Rectal smooth muscle tissue (tissue), 1 donor: ENCODE data around the gene TRAF7.
A peak's percentile ranks its signal among the peaks of the same experiment; 100 is the strongest.

Experiments used
- H3K27ac ChIP-seq: one replicate; pipeline ENCODE4 v1.7.0; 2013; ENCODE audit warnings: low read depth, low read length, inconsistent platforms
- H3K27me3 ChIP-seq: one replicate; pipeline ENCODE4 v1.7.0; 2013; ENCODE audit warnings: low read length; ENCODE audit not compliant: control insufficient read depth, insufficient read depth
- H3K36me3 ChIP-seq: one replicate; pipeline ENCODE4 v1.7.0; 2013; ENCODE audit warnings: low read length; ENCODE audit not compliant: control insufficient read depth, insufficient read depth
- H3K4me1 ChIP-seq: one replicate; pipeline ENCODE4 v1.7.0; 2013; ENCODE audit warnings: low read length; ENCODE audit not compliant: control insufficient read depth, insufficient read depth
- H3K4me3 ChIP-seq: one replicate; pipeline ENCODE4 v1.7.0; 2013; ENCODE audit warnings: low read length
- H3K9ac ChIP-seq: one replicate; pipeline ENCODE4 v1.7.0; 2013; ENCODE audit warnings: low read length

Gene TRAF7

GRCh38 chr16:2208772-2209171 lies 53.2 kb downstream of the TRAF7 start:
- no peak overlapping the region for H3K4me3 ChIP-seq
- H3K36me3 ChIP-seq: peaks cover 14% of the 10 kb centered on the region
- no peak overlapping the region for H3K27ac ChIP-seq
- no peak overlapping the region for H3K9ac ChIP-seq
- peaks cover 17% of the 10 kb centered on the region for H3K4me1 ChIP-seq
- no peaks in the 10 kb centered on the region for H3K27me3 ChIP-seq

GRCh38 chr16:2209258-2210008 lies 53.9 kb downstream of the TRAF7 start:
- H3K9ac ChIP-seq: no peak overlapping the region
- peaks cover 14% of the 10 kb centered on the region for H3K36me3 ChIP-seq
- H3K27me3 ChIP-seq: no peaks in the 10 kb centered on the region
- no peak overlapping the region for H3K27ac ChIP-seq
- peaks cover 17% of the 10 kb centered on the region for H3K4me1 ChIP-seq
- H3K4me3 ChIP-seq: no peak overlapping the region

GRCh38 chr16:2210009-2210332 lies 54.4 kb downstream of the TRAF7 start:
- no peak overlapping the region for H3K27ac ChIP-seq
- H3K4me3 ChIP-seq: no peak overlapping the region
- H3K9ac ChIP-seq: no peak overlapping the region
- H3K27me3 ChIP-seq: no peaks in the 10 kb centered on the region
- H3K4me1 ChIP-seq: peaks cover 15% of the 10 kb centered on the region
- H3K36me3 ChIP-seq: peaks cover 14% of the 10 kb centered on the region

GRCh38 chr16:2210386-2211365 lies 55.1 kb downstream of the TRAF7 start, which contains the start of gene BRICD5:
Gene BRICD5 (minus strand): TSS chr16:2210863. CDS start chr16:2210833, 30 bp downstream.
- Histone ChIP-seq H3K4me3 (no peak within 1 kb of the TSS), H3K9ac (no peak within 1 kb of the TSS), H3K4me1 (peaks cover 15% of the 10 kb centered on the region), H3K36me3 (peaks cover 14% of the 10 kb centered on the region), H3K27ac (no peak within 1 kb of the TSS), H3K27me3 (no peaks in the 10 kb centered on the region)

- Histone ChIP-seq H3K9ac (no peak overlapping the region), H3K4me1 (peaks cover 8% of the 10 kb centered on the region), H3K4me3 (no peak overlapping the region), H3K27ac (no peak overlapping the region), H3K36me3 (peaks cover 13% of the 10 kb centered on the region), H3K27me3 (no peaks in the 10 kb centered on the region)
Observed at GRCh38 chr16:2211923-2212347, 56.4 kb downstream of the TRAF7 start.

GRCh38 chr16:2212362-2213324 lies 57.1 kb downstream of the TRAF7 start:
- Histone ChIP-seq H3K27ac (no peak overlapping the region), H3K27me3 (no peaks in the 10 kb centered on the region), H3K4me3 (peak overlapping the region; percentile 86), H3K4me1 (peaks cover 8% of the 10 kb centered on the region), H3K9ac (no peak overlapping the region), H3K36me3 (peaks cover 7% of the 10 kb centered on the region)

- H3K4me3 ChIP-seq: peak overlapping the region; percentile 86
- H3K4me1 ChIP-seq: peaks cover 8% of the 10 kb centered on the region
- H3K36me3 ChIP-seq: no peaks in the 10 kb centered on the region
- H3K27me3 ChIP-seq: no peaks in the 10 kb centered on the region
- H3K27ac ChIP-seq: peak overlapping the region; percentile 79
- H3K9ac ChIP-seq: peak overlapping the region; percentile 73
Observed at GRCh38 chr16:2213817-2214718, 58.5 kb downstream of the TRAF7 start.

- H3K27me3 ChIP-seq: no peaks in the 10 kb centered on the region
- H3K4me1 ChIP-seq: peaks cover 8% of the 10 kb centered on the region
Observed at GRCh38 chr16:2214719-2214968, 59.1 kb downstream of the TRAF7 start, which contains the start of gene PGP. Gene PGP (minus strand): TSS chr16:2214840. CDS start chr16:2214777, 63 bp downstream.

GRCh38 chr16:2216330-2216729 lies 60.7 kb downstream of the TRAF7 start:
- no peak overlapping the region for H3K27ac ChIP-seq
- no peaks in the 10 kb centered on the region for H3K36me3 ChIP-seq
- H3K9ac ChIP-seq: no peak overlapping the region
- no peak overlapping the region for H3K4me3 ChIP-seq
- H3K27me3 ChIP-seq: no peaks in the 10 kb centered on the region
- H3K4me1 ChIP-seq: peaks cover 8% of the 10 kb centered on the region

More at GRCh38 chr16:2214719-2214968, 59.1 kb downstream of the TRAF7 start, which contains the start of gene PGP:
- Histone ChIP-seq H3K9ac (peak within 1 kb of the TSS; percentile 83), H3K27ac (peak within 1 kb of the TSS; percentile 94), H3K36me3 (no peaks in the 10 kb centered on the region), H3K4me3 (peak within 1 kb of the TSS; percentile 93)

GRCh38 chr16:2223221-2223941 lies 67.8 kb downstream of the TRAF7 start, which contains the start of gene E4F1:
Gene E4F1 (plus strand): TSS chr16:2223591. CDS start chr16:2223614, 23 bp downstream.
- Histone ChIP-seq H3K36me3 (peaks cover 4% of the 10 kb centered on the region), H3K27ac (peak within 1 kb of the TSS; percentile 81), H3K4me1 (peaks cover 6% of the 10 kb centered on the region), H3K27me3 (no peaks in the 10 kb centered on the region), H3K9ac (peak within 1 kb of the TSS; percentile 90), H3K4me3 (peak within 1 kb of the TSS; percentile 93)
